Measurements from ENCODE around the gene DDR2. TPM values are rescaled to one million over a fixed set of nuclear protein-coding genes. Genes with fewer than 3 reads are reported as not detected.

Gene DDR2
- total RNA-seq, 1 donor from 2014 or later = 0.69 TPM

DNA sequence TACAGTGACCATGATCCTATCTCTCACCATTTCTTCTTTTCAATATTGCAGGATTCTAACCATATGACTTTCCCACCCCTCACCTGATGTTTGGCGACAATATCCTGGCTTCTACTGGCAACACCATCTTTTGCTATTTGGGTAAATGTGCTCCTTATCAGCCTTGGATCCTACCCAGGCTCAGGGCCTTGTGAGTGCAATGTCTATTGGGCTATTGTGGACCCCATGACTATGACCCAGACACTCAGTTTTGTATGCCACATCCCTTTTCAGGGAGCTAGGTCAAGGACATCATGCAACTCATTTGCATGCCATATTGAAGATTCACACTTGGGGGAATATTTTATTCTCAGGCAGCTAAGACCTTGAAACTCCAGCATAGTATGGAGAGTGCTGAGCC, 67.9 kb downstream of the DDR2 start:
- Histone ChIP-seq H3K9ac (no peak overlapping the region), H3K4me2 (no peak overlapping the region), H3K9me3 (ENCODE audit: low read depth) (no peaks in the 10 kb centered on the region), H3K27me3 (no peaks in the 10 kb centered on the region), H3K27ac (no peak overlapping the region), H3K79me2 (ENCODE audit: low read depth) (no peaks in the 10 kb centered on the region), H3K4me3 (no peak overlapping the region), H3K4me1 (peaks cover 33% of the 10 kb centered on the region), H3K36me3 (no peaks in the 10 kb centered on the region), H4K20me1 (ENCODE audit: low read depth) (no peaks in the 10 kb centered on the region), H2AFZ (replicated peaks) (no peak overlapping the region), H3F3A (ENCODE audit: low read depth) (peaks cover 28% of the 10 kb centered on the region)
- peaks cover 31% of the 10 kb centered on the region for H3K4me1 Mint-ChIP-seq
- H3K4me3 Mint-ChIP-seq = no peak overlapping the region
- TF ChIP-seq, protein P1, sequence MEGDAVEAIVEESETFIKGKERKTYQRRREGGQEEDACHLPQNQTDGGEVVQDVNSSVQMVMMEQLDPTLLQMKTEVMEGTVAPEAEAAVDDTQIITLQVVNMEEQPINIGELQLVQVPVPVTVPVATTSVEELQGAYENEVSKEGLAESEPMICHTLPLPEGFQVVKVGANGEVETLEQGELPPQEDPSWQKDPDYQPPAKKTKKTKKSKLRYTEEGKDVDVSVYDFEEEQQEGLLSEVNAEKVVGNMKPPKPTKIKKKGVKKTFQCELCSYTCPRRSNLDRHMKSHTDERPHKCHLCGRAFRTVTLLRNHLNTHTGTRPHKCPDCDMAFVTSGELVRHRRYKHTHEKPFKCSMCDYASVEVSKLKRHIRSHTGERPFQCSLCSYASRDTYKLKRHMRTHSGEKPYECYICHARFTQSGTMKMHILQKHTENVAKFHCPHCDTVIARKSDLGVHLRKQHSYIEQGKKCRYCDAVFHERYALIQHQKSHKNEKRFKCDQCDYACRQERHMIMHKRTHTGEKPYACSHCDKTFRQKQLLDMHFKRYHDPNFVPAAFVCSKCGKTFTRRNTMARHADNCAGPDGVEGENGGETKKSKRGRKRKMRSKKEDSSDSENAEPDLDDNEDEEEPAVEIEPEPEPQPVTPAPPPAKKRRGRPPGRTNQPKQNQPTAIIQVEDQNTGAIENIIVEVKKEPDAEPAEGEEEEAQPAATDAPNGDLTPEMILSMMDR (IDR thresholded peaks at IDR 0.05) = no peak
- no peak for TF ChIP-seq EZH2phosphoT487 (IDR thresholded peaks at IDR 0.05)
- no peak for TF ChIP-seq EZH2 (IDR thresholded peaks at IDR 0.05)
- H3K27ac Mint-ChIP-seq = no peak overlapping the region
- no peaks in the 10 kb centered on the region for H3K36me3 Mint-ChIP-seq
- no peak for DNase-seq (ENCODE audit: low spot score)
- H3K9me3 Mint-ChIP-seq = no peaks in the 10 kb centered on the region
- no peaks in the 10 kb centered on the region for H3K27me3 Mint-ChIP-seq (ENCODE audit: insufficient read depth, low read depth)

DNA sequence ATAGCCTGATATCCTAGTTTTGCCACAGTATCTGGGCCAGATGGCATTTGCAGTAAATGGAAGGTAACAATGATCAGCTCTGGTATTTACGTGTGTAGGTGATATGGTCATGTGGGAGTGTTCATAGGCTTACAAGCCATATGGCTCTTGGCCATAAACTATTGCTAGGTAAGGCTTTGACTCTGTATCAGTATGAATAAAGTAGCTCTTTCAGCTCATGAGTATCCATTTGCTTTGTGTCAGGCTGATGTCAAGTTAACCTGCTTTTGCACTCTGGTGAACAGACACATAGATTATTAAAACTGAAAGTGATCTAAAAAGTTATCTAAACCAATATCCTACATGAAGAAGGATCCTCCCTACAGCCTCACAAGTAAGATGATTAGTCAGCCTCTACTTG, 69.0 kb downstream of the DDR2 start:
- no peak overlapping the region for H3K27ac ChIP-seq
- no peak overlapping the region for H3K4me2 ChIP-seq
- H3K9me3 Mint-ChIP-seq = no peaks in the 10 kb centered on the region
- H3K4me3 ChIP-seq = no peak overlapping the region
- peaks cover 23% of the 10 kb centered on the region for H3K4me1 Mint-ChIP-seq
- no peaks in the 10 kb centered on the region for H3K79me2 ChIP-seq (ENCODE audit: low read depth)
- no peaks in the 10 kb centered on the region for H3K36me3 ChIP-seq
- H4K20me1 ChIP-seq (ENCODE audit: low read depth) = no peaks in the 10 kb centered on the region
- peaks cover 23% of the 10 kb centered on the region for H3K4me1 ChIP-seq
- no peak overlapping the region for H2AFZ ChIP-seq (replicated peaks)
- TF ChIP-seq EZH2 (IDR thresholded peaks at IDR 0.05) = no peak
- TF ChIP-seq, protein P1 (IDR thresholded peaks at IDR 0.05) = no peak
- TF ChIP-seq EZH2phosphoT487 (IDR thresholded peaks at IDR 0.05) = no peak
- H3F3A ChIP-seq (ENCODE audit: low read depth) = peaks cover 19% of the 10 kb centered on the region
- H3K4me3 Mint-ChIP-seq = no peak overlapping the region
- no peaks in the 10 kb centered on the region for H3K27me3 ChIP-seq
- no peaks in the 10 kb centered on the region for H3K27me3 Mint-ChIP-seq (ENCODE audit: insufficient read depth, low read depth)
- no peaks in the 10 kb centered on the region for H3K36me3 Mint-ChIP-seq
- no peak overlapping the region for H3K27ac Mint-ChIP-seq
- DNase-seq (ENCODE audit: low spot score) = no peak
- H3K9ac ChIP-seq = no peak overlapping the region
- H3K9me3 ChIP-seq (ENCODE audit: low read depth) = no peaks in the 10 kb centered on the region

DNA sequence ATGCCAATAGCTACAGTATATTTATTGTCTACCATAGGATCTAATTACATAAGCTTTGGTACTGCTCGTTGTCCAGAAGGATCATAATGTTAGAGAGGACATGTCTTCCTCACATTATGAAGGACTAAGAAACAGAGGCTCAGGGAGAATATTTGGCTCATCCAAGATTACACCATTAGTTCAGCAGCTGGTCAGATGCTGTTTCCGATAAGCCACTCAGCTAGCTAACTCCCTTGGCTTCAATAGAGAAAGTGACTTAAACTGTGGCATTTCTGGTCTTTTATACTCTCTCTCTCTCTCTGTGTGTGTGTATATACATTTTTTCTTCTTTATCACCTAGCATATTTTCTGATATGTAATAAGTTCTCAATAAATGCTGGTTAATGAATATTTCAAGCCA, 70.4 kb downstream of the DDR2 start:
- no peaks in the 10 kb centered on the region for H3K9me3 Mint-ChIP-seq
- peaks cover 6% of the 10 kb centered on the region for H3F3A ChIP-seq (ENCODE audit: low read depth)
- H3K36me3 ChIP-seq = no peaks in the 10 kb centered on the region
- no peak for DNase-seq (ENCODE audit: low spot score)
- H3K9ac ChIP-seq = no peak overlapping the region
- no peaks in the 10 kb centered on the region for H3K27me3 ChIP-seq
- H3K36me3 Mint-ChIP-seq = no peaks in the 10 kb centered on the region
- peaks cover 12% of the 10 kb centered on the region for H3K4me1 ChIP-seq
- no peak overlapping the region for H3K27ac Mint-ChIP-seq
- H3K4me3 ChIP-seq = no peak overlapping the region
- H3K4me3 Mint-ChIP-seq = no peak overlapping the region
- H3K27me3 Mint-ChIP-seq (ENCODE audit: insufficient read depth, low read depth) = peaks cover 4% of the 10 kb centered on the region
- TF ChIP-seq EZH2phosphoT487 (IDR thresholded peaks at IDR 0.05) = no peak
- no peak for TF ChIP-seq EZH2 (IDR thresholded peaks at IDR 0.05)
- TF ChIP-seq, protein P1 (IDR thresholded peaks at IDR 0.05) = no peak
- no peaks in the 10 kb centered on the region for H4K20me1 ChIP-seq (ENCODE audit: low read depth)
- no peaks in the 10 kb centered on the region for H3K79me2 ChIP-seq (ENCODE audit: low read depth)
- H3K9me3 ChIP-seq (ENCODE audit: low read depth) = no peaks in the 10 kb centered on the region
- H2AFZ ChIP-seq (replicated peaks) = no peak overlapping the region
- H3K27ac ChIP-seq = no peak overlapping the region
- no peak overlapping the region for H3K4me2 ChIP-seq
- H3K4me1 Mint-ChIP-seq = peaks cover 20% of the 10 kb centered on the region
